ENCODE results near the gene TES. TPM values are rescaled to one million over a fixed set of nuclear protein-coding genes. Genes with fewer than 3 reads are reported as not detected.
"Not testable (repeated sequence)": the region's sequence is repeated elsewhere in the genome, so short reads cannot be mapped to it uniquely, and the experiment has no call there.

TES gene
- polyA plus RNA-seq, 4 donors: 72.8 to 85.7 (median 82.7) TPM

- peak in 2 of 4 donors; percentile 16 to 53 for DNase-seq (ENCODE audit: low read depth in 4 of 4, low spot score in 3 of 4)
These were observed 29.8 kb downstream of the TES start for GRCh38 chr7:116240024-116240668.

DNA sequence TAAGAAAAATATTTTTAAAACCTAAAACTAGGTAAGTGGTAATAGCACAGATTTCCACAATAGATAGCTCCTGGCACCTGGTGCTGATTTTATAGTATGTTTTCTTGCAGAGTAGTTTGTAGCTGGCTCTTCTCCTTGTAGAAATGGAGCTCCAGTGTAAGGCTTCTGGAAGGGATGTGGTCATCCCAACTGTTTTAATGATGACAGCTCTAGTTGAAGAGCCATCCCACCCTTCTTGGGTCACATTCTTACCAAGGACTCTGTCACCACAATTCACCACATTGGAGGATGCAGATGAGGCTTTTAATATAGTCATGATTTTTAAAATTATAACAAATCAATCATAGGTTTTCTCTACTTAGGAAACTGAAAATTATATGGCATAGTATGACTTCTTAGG is 31.0 kb downstream of the TES start:
- DNase-seq (ENCODE audit: low read depth in 4 of 4, low spot score in 3 of 4): no peak

DNA sequence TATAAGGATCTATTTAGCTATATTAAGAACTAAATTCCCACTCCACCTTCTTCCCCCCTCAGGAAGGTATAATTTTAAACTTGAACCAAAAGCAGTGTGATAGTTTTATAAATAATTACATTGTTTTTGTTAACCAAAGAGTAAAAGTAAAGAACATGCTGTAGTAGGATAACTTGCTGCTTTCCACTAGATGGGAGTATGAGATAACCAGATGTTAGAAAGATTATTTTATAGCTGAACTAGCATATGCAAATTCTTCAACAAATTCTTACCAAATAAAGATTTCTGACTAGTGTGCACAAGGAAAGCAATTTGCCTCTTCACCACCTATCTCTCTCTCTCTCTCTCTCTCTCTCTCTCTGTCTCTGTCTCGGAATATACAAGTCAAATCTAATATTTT is 31.8 kb downstream of the TES start:
- DNase-seq (ENCODE audit: low read depth in 4 of 4, low spot score in 3 of 4): no peak

DNA sequence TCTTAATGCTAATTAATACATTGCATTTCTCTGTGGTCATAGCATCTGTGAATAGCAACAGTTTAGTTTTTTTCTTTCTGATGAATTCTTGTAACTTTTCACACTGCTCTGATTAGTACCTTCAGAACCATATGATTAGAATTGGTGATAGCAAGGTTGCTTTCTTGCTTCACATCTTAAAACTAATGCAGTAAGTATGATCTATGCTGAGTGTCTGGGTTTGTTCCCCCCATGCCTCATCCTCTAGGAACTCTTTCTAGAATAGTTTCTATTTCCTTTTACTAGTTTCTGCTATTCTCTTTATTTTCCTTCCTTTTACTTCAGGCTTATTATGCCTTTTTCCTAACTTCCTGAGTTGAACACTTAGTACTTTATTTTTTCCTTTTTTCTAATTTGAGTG is 32.4 kb downstream of the TES start:
- DNase-seq (ENCODE audit: low read depth in 4 of 4, low spot score in 3 of 4): no peak

- not testable (repeated sequence) for DNase-seq (ENCODE audit: low read depth in 4 of 4, low spot score in 3 of 4)
These were observed 34.5 kb downstream of the TES start for GRCh38 chr7:116244803-116245202.

- DNase-seq (ENCODE audit: low read depth in 4 of 4, low spot score in 3 of 4): no peak
These were observed 36.0 kb downstream of the TES start for GRCh38 chr7:116246357-116246756.

- DNase-seq (ENCODE audit: low read depth in 4 of 4, low spot score in 3 of 4): no peak
These were observed 39.7 kb downstream of the TES start for GRCh38 chr7:116249969-116250553.

- no peak for DNase-seq (ENCODE audit: low read depth in 4 of 4, low spot score in 3 of 4)
These were observed 41.3 kb downstream of the TES start for GRCh38 chr7:116251675-116252074.

DNA sequence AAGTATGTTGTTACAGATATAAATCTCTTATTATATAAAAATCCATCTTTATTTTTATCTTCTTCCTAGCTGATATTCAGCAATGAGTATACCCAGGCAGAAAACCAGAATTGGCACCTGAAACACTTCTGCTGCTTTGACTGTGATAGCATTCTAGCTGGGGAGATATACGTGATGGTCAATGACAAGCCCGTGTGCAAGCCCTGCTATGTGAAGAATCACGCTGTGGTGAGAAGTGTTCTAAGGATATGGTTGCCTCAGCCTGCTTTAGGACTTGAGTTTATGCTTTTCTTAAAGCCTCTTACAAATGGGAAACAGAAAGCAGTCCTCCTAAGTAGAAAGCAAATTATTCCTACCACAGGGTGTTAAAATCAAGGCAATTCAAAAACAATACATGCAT is 41.9 kb downstream of the TES start:
- DNase-seq (ENCODE audit: low read depth in 4 of 4, low spot score in 3 of 4): no peak

GRCh38 chr7:116257156-116257555 is 46.8 kb downstream of the TES start:
- DNase-seq (ENCODE audit: low read depth in 4 of 4, low spot score in 3 of 4): no peak

DNA sequence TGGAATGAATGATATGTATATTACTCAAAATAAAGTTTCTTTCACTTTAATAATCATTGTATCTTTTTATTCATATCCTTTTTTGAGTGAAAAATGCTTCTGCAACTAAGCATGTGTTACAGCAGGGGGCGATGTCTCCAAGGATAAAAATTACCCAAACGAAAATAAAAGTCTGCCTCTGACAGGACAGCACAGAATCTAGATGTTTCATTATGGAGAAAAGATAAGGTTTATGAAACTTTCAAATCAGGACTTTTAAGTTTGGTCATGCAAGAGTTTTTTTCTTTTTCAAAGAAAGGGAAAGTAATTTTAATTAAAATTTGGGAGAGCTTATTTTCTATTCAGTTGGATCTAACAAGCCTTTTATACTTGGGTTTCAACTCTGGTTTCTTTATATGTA is 48.4 kb downstream of the TES start:
- DNase-seq (ENCODE audit: low read depth in 4 of 4, low spot score in 3 of 4): peak in 2 of 4 donors; percentile 14 to 41

DNA sequence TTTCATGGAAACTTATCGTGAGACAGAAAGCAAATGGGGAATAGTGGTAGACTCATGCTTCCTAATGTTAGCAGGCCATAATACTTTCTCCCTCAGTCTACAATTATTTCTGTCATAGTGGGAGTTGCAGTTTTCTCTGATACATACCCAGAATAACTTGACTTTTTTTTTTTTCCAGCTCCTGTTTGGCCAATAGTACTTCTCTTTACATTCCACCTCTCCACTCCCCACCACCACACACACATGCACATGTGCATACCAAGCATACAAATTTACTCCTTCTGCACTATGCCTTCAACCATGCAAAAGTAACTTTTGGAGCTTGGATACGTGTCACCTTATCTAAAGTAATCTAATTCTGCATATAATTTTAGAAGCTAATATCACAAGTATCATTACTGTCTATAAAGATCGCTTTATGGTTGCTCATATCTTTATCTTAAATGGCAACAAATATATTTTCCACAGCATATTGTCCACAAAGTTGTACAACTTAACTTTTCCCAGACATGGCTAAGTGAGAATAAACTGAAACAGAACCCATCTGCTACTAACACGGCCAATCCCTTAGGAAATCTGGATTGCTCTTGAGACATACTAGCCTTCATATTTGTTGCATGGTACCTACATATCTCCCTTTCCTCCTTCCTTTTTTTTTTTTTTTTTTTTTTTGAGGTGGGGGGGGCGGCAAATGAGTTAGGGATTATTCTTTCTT is 49.0 kb downstream of the TES start:
- DNase-seq (ENCODE audit: low read depth in 4 of 4, low spot score in 3 of 4): no peak

DNA sequence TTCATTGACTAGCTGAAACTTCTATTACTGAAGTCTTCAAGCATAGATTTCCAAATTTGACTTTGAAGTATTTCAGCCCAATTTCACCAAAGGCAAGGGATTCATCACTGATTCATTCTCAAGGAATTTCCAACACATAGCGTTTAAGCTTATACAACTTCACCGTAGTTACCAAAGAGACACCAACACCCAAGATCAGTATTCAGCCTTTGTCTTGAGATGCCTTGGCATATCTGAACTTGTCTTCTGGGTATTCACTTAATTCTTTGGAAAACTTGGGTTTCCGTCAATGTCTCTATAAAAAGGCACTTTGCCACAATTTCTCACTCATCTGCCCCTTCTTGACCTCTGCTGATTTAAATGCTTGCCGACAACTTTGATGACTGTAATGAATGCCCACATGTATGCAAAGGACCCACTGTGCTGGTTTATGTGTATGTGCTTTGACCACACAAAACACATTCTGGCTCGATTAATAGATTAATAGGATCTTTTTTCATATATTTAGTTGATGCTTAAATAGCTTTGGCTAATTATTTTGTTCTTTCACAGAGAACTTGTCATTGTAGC is 49.6 kb downstream of the TES start:
- DNase-seq (ENCODE audit: low read depth in 4 of 4, low spot score in 3 of 4): no peak

- no peak for DNase-seq (ENCODE audit: low read depth in 4 of 4, low spot score in 3 of 4)
These were observed 51.6 kb downstream of the TES start for GRCh38 chr7:116261904-116262303.

DNA sequence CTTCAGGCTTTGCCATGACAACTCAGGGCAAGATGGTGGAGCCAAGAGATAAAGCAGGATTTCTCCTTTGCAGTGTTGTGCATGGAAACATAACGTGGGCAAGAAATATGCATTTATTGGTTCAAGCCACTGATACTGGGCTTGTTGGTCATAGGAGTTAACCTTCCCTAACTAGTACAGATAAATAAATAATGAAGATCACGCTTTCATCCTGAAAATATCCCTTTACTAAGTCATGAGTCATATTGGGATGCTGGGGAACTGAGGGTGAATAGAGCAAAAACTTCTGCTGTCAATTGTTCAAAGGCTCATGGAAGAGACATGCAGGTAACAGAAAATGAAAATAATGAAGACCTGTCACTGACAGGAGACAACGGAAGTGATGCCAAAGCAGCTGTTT is 55.5 kb downstream of the TES start:
- DNase-seq (ENCODE audit: low read depth in 4 of 4, low spot score in 3 of 4): no peak

GRCh38 chr7:116269466-116269865 is 59.1 kb downstream of the TES start:
- DNase-seq (ENCODE audit: low read depth in 4 of 4, low spot score in 3 of 4): no peak

DNA sequence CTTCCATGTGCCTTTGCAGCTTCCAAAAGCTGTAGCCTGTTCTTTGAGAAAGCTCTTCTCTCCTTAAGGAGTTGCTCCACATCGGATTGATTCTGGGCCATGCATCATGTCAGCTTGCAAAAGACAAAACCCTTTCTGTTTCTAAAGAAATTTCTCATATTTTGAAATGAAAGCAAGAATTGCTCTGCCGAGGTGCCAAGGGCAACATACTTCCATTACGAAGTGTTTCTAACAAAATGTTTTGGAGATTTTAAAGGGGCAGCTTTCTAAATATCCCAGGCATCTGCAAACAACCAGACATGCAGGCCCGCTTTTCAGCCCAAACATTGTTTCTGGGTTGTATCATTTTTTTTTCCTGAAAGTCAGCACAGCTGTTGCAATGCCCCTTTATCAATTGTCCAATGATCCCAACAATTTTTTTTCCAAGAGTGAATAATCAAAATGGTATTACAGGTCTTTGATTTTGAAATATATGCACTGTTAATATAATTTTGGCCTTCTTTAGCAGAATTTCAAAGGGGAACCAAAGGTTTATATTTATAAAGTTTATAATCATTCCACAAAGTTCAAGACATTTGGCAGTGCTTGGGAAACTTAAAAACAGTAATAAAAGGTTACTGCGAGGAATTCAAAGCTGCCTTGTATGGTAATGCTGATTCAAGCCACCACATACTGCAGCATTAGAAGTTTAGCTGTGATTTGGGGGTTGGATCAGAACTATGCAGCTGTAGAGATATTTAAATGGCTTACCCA is 61.0 kb downstream of the TES start:
- peak in 1 of 4 donors; percentile 12 for DNase-seq (ENCODE audit: low read depth in 4 of 4, low spot score in 3 of 4)

GRCh38 chr7:116271963-116272886 is 61.9 kb downstream of the TES start:
- DNase-seq (ENCODE audit: low read depth in 4 of 4, low spot score in 3 of 4): peak in 2 of 4 donors; percentile 8 to 20

GRCh38 chr7:116273283-116273917 is 63.1 kb downstream of the TES start:
- no peak for DNase-seq (ENCODE audit: low read depth in 4 of 4, low spot score in 3 of 4)

All from right renal pelvis (tissue), 4 donors.